Bronchial epithelial cell (primary cell): ENCODE measurements around the gene STXBP6. TPM values are rescaled to one million over a fixed set of nuclear protein-coding genes. Genes with fewer than 3 reads are reported as not detected.

Experiments used
- DNase-seq: peaks from one replicate; pipeline ENCODE4 v3.0.0-alpha.2; 2010; ENCODE audit warnings: low read depth
- FAIRE-seq: peaks from 2 replicates; lab custom pipeline; 2011; peaks lifted over from hg19 to GRCh38; lab: Jason Lieb, UNC
- H3K27me3 ChIP-seq: 2 replicates; pipeline ENCODE4 v1.5.1; 2011; ENCODE audit warnings: low read length; ENCODE audit not compliant: control insufficient read depth, insufficient read depth
- H3K36me3 ChIP-seq: 2 replicates; pipeline ENCODE4 v1.5.1; 2011; ENCODE audit warnings: low read length; ENCODE audit not compliant: control insufficient read depth, insufficient read depth
- H3K4me3 ChIP-seq: 2 replicates; pipeline ENCODE4 v1.5.1; 2011; ENCODE audit warnings: mild to moderate bottlenecking, low read depth, low read length, control low read depth
- total RNA-seq: library from RNA; depleted of rRNA; stranded (reverse); fragments of >200 nt; gene quantifications from 2 replicates; pipeline ENCODE4 v1.2.1, GENCODE V29; 2014
- TF ChIP-seq, protein P1 (sequence below): IDR thresholded peaks from 2 replicates; pipeline ENCODE4 v1.5.1; 2011; ENCODE audit warnings: mild to moderate bottlenecking, moderate library complexity, low read length, control low read depth, inconsistent platforms; ENCODE audit not compliant: insufficient read depth, severe bottlenecking

Gene STXBP6
- total RNA-seq, 1 donor from 2014 or later: not detected

DNA sequence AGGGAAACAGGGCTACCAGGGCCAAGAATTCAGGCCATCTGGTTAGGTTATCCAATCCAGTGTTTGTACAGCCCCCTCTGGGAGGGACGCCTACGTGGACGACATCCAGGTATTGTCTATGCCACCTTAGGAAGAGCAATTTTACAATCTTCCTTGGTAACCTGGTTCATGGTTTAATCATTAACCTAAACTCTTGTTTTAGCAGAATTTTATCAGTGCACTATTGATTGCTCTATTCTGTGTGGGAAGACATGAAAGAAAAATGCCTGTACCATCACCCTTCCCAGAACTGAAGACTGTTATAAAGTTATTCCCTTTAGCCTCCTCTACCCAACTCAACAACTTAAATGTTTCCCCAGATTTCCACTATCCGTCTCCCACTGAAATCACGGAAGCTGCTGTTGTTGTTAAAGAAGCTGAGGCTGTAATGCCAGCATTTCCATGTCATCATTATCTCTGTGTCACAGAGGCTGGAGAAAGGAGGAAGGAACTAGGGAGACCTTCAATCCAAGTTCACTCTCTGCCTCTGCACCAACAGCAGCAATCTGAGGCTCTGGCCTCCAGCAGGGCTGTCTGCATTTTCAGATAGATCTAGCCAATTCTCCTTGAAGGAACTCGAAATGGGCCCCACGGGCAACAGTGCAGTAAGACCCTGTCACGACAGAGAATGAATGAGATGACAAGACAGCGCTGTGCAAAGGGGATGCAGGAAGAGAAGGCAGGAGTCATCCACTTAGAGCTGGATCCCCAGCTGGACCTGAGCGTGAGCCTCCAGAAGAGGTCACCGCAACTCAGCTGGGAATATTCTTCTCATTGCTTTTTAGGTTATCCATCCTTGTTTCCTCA, 232.5 kb downstream of the STXBP6 start:
- no peak for FAIRE-seq
- Histone ChIP-seq H3K4me3 (no peak overlapping the region), H3K36me3 (no peaks in the 10 kb centered on the region), H3K27me3 (no peaks in the 10 kb centered on the region)
- DNase-seq: no peak
- TF ChIP-seq, protein P1, sequence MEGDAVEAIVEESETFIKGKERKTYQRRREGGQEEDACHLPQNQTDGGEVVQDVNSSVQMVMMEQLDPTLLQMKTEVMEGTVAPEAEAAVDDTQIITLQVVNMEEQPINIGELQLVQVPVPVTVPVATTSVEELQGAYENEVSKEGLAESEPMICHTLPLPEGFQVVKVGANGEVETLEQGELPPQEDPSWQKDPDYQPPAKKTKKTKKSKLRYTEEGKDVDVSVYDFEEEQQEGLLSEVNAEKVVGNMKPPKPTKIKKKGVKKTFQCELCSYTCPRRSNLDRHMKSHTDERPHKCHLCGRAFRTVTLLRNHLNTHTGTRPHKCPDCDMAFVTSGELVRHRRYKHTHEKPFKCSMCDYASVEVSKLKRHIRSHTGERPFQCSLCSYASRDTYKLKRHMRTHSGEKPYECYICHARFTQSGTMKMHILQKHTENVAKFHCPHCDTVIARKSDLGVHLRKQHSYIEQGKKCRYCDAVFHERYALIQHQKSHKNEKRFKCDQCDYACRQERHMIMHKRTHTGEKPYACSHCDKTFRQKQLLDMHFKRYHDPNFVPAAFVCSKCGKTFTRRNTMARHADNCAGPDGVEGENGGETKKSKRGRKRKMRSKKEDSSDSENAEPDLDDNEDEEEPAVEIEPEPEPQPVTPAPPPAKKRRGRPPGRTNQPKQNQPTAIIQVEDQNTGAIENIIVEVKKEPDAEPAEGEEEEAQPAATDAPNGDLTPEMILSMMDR: peak; percentile 4

DNA sequence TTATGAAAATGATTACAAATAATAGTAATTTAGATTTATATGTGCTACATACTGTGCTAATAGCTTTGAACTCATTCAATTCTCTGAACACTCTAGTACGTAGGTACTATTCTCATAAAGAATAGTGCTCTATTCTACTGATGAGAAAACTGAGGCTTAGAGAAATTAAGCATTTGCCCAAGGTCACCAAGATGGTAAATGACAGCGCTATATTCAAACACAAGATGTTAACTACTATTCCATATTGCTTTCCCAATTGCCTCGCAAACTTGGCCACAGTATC, 233.1 kb downstream of the STXBP6 start:
- TF ChIP-seq, protein P1: no peak
- FAIRE-seq (no peak), DNase-seq (no peak)
- no peaks in the 10 kb centered on the region for H3K36me3 ChIP-seq
- no peaks in the 10 kb centered on the region for H3K27me3 ChIP-seq
- H3K4me3 ChIP-seq: no peak overlapping the region

DNA sequence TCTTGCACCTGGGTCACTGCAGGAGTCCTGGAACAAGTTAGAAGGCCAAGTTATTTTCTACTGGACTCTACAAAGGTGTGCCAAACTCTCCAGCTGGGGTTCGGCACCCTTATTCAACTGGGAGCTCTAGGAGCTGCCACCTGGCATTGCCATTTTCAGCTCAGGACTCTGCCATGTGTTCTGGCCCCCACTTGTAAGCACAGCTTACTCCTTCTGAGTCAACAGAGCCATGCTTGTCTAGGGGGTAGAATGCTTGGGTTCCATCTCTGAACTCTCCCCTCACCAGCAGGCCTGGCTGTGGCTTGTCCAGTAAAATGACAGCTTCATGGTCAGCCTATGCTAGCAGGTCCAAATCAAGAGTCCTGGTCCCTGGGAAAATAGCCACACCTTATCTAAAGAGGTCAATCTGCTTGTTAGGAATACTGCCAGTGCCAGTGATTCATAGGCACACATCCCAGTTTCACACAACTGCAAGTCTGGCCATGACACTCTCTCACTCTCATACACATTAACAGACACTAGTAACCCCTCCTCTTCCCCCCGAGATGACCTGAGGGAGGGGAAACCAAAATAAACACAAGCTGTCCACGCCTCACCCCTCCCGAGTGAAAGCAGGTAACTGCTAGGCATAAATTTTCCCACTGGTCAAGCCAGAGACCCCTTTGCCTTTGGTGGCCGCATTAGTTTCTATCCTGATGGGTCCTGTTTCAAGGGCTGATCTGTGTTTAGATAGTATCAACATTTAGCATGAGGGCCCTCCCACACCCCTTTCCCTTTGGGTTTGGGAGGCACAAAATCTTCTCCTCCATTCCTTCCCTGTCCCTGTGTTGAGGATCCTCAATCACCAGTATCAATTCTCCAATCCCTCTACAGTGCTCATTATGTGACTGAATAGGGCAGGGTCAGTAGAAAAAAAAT, 233.7 kb downstream of the STXBP6 start:
- Histone ChIP-seq H3K27me3 (no peaks in the 10 kb centered on the region), H3K4me3 (no peak overlapping the region), H3K36me3 (no peaks in the 10 kb centered on the region)
- TF ChIP-seq, protein P1: no peak
- FAIRE-seq (no peak), DNase-seq (peak; percentile 50)

DNA sequence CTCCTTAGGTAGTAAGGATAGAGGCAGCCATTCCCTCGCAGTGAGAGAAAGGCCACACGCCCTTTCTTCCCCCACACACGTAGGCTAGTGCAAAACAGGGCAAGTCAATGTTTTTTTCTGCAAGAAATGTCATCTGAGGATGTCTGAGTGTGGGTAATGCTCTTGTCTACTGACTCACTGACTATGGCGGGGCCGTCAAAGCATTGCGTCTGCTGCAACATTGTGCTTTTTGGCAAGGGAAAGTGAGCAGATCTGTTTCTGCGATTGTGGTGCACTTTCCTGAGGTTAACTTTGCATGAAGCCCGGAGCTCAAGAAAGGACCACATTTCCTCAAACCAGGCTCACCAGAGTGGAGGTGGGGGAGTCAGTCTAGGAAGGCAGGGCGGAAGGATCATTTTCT, 234.4 kb downstream of the STXBP6 start:
- no peak for DNase-seq
- Histone ChIP-seq H3K4me3 (no peak overlapping the region), H3K27me3 (no peaks in the 10 kb centered on the region), H3K36me3 (no peaks in the 10 kb centered on the region)
- TF ChIP-seq, protein P1: no peak
- FAIRE-seq: no peak

DNA sequence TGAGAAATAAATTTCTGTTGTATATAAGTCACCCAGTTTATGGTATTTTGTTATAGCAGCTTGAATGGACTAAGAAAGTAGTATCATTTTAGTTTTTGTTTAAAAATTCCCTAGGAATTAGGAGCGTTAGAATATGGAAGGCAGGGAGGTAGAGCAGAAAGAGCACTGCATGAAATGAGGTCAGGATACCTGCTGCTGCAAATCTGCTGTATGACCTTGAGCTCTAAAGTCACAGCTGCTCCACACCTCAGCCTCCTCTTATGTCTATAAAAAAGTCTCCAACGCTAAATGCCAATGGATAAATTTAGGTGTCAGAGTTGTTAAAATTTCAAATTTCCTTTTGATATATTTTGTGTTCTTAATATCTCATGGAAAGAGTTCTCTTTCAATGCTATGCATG, 235.0 kb downstream of the STXBP6 start:
- FAIRE-seq: no peak

More for the DNA sequence above, 235.0 kb downstream of the STXBP6 start:
- no peak for DNase-seq
- no peak overlapping the region for H3K4me3 ChIP-seq
- H3K27me3 ChIP-seq: no peaks in the 10 kb centered on the region
- H3K36me3 ChIP-seq: no peaks in the 10 kb centered on the region
- TF ChIP-seq, protein P1: no peak
